Cardiac muscle cell (in vitro differentiated cells and primary cell): ENCODE data around the gene MAN2B2. TPM values are rescaled to one million over a fixed set of nuclear protein-coding genes. Genes with fewer than 3 reads are reported as not detected.

ENCODE experiments used
- DNase-seq, 2 donors: peaks; one replicate each; pipeline versions ENCODE4 v3.0.0 to v3.0.0-alpha.2; 2010 to 2017; ENCODE audit warnings: low read depth in 1 of 2, low spot score in 1 of 2
- H3K27ac ChIP-seq: fragments of 200-600 bp; sonication (generic); 2 replicates; pipeline ENCODE4 v1.5.1; 2016
- H3K27me3 ChIP-seq: fragments of 200-600 bp; sonication (generic); 2 replicates; pipeline ENCODE4 v1.6.0; 2016; ENCODE audit warnings: control low read depth
- H3K36me3 ChIP-seq: fragments of 200-600 bp; sonication (generic); 2 replicates; pipeline ENCODE4 v1.5.1; 2016; ENCODE audit warnings: control low read depth
- H3K4me1 ChIP-seq: fragments of 200-600 bp; sonication (generic); 2 replicates; pipeline ENCODE4 v1.8.1; 2017; ENCODE audit warnings: low read depth, mild to moderate bottlenecking, mixed run types
- H3K4me3 ChIP-seq: fragments of 200-600 bp; sonication (generic); 2 replicates; pipeline ENCODE4 v1.5.1; 2016; ENCODE audit warnings: mild to moderate bottlenecking
- H3K9me3 ChIP-seq: fragments of 200-600 bp; sonication (generic); 2 replicates; pipeline ENCODE4 v1.5.1; 2017; ENCODE audit warnings: low read depth, mild to moderate bottlenecking, control low read depth
- polyA plus RNA-seq: library from polyadenylated mRNA; unstranded; fragments of >200 nt; fragmentation: Nextera tagmentation; extraction: Ambion mirVana; gene quantifications from 2 replicates; pipeline ENCODE4 v1.2.1, GENCODE V29; 2016
- total RNA-seq: library from RNA; depleted of rRNA; stranded (reverse); fragments of >200 nt; gene quantifications from 2 replicates; pipeline ENCODE4 v1.2.3, GENCODE V29; 2016
- TF ChIP-seq, protein P1 (sequence below): IDR thresholded peaks from 2 replicates; pipeline ENCODE4 v1.5.1; 2012; ENCODE audit warnings: low read depth, mild to moderate bottlenecking, low read length

The MAN2B2 gene
- total and polyA plus RNA-seq, 2 experiments from 2014 or later: 5.4 to 8.2 TPM

DNA sequence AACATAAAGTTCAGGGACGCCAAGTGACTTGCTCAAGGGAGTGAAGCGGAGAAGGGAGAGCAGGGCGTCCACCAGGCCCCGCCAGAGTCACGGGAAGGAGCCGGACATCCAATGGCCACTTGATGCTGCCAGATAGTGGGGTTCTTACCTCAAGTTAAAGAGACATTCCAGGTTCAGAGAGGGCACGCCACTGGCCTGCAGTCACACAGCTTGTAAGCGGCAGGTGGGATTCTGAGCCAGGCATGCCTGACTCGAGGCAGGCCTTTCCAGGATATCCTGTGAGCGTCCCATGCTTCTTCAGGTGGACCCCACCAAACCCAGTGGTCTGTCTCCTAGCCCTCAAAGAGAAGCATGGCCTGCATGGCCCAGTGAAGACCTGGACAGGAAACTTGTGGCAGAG lies 2.4 kb downstream of the MAN2B2 start:
- DNase-seq: no peak
- TF ChIP-seq, protein P1, sequence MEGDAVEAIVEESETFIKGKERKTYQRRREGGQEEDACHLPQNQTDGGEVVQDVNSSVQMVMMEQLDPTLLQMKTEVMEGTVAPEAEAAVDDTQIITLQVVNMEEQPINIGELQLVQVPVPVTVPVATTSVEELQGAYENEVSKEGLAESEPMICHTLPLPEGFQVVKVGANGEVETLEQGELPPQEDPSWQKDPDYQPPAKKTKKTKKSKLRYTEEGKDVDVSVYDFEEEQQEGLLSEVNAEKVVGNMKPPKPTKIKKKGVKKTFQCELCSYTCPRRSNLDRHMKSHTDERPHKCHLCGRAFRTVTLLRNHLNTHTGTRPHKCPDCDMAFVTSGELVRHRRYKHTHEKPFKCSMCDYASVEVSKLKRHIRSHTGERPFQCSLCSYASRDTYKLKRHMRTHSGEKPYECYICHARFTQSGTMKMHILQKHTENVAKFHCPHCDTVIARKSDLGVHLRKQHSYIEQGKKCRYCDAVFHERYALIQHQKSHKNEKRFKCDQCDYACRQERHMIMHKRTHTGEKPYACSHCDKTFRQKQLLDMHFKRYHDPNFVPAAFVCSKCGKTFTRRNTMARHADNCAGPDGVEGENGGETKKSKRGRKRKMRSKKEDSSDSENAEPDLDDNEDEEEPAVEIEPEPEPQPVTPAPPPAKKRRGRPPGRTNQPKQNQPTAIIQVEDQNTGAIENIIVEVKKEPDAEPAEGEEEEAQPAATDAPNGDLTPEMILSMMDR: no peak
- Histone ChIP-seq H3K36me3 (peaks cover 6% of the 10 kb centered on the region), H3K9me3 (no peaks in the 10 kb centered on the region), H3K4me1 (no peaks in the 10 kb centered on the region), H3K27me3 (no peaks in the 10 kb centered on the region), H3K4me3 (no peak overlapping the region), H3K27ac (no peak overlapping the region)

DNA sequence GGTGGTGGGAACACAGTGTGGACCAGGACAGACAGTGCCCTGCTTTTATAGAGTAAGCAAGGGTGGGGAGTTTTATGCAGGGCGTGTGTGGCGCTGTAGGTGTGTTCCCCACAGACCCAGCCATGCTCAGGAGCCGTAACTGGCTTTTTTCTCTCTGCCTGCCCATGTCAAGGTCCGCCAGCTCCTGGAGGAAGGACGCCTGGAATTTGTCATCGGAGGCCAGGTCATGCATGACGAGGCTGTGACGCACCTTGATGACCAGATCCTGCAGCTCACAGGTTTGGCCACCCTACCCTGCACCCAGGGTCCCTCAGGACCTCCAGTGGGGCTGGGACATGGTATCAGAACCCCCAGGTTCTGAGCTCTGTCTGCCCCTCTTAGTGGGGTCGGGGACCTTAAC lies 3.2 kb downstream of the MAN2B2 start:
- Histone ChIP-seq H3K4me1 (no peaks in the 10 kb centered on the region), H3K4me3 (no peak overlapping the region), H3K27me3 (no peaks in the 10 kb centered on the region), H3K9me3 (no peaks in the 10 kb centered on the region), H3K36me3 (peaks cover 6% of the 10 kb centered on the region), H3K27ac (no peak overlapping the region)
- TF ChIP-seq, protein P1: no peak
- no peak for DNase-seq

DNA sequence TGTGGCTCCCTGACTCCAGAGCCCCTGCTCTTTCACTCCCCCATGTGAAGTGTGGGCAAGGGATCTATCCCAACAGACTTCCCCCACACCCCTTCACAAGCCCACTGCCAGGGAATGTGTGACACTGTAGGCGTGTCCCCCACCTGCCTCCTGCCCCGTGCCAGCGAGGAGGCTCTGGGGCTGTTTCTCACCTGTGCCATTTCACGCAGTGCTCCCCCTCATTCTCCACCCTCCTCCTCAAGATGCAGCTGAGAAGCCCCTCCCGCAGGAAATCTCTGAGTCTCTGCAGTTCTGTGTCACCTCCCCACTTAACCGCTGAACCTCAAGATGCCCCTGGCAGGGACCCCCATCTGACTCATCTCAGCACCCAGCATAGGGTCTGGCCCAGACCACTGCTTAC lies 5.4 kb downstream of the MAN2B2 start:
- TF ChIP-seq, protein P1: no peak
- Histone ChIP-seq H3K4me1 (no peaks in the 10 kb centered on the region), H3K27me3 (no peaks in the 10 kb centered on the region), H3K9me3 (no peaks in the 10 kb centered on the region), H3K36me3 (peaks cover 6% of the 10 kb centered on the region), H3K4me3 (no peak overlapping the region), H3K27ac (no peak overlapping the region)
- DNase-seq: no peak

DNA sequence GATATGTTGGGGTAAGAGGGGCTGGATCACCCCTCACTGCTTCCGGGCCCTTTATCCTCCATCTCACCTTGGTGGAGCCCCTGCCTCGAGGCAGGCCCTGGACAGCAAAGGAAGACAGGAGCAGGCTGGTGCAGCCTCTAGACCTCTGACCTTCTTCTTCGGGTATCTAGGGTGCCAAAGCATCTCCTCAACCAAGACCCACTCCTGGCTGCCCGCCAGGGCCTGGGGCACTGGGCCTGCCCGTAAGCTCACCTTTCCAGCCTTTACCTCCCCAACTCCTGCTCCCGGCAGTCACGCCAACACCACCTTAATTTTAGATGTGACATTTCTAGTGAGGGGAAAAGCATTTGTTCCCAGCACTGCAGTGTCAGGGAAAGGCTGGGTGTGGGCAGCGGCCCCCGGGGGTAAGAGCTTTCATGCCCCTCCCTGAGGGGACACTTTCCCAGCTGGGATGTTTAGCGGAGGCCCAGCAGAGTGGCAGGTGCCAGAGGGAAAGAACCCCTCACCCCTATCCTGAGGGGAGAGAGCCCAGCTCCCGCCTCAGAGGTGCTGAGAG lies 6.7 kb downstream of the MAN2B2 start:
- Histone ChIP-seq H3K9me3 (no peaks in the 10 kb centered on the region), H3K4me1 (no peaks in the 10 kb centered on the region)
- DNase-seq: no peak

DNA sequence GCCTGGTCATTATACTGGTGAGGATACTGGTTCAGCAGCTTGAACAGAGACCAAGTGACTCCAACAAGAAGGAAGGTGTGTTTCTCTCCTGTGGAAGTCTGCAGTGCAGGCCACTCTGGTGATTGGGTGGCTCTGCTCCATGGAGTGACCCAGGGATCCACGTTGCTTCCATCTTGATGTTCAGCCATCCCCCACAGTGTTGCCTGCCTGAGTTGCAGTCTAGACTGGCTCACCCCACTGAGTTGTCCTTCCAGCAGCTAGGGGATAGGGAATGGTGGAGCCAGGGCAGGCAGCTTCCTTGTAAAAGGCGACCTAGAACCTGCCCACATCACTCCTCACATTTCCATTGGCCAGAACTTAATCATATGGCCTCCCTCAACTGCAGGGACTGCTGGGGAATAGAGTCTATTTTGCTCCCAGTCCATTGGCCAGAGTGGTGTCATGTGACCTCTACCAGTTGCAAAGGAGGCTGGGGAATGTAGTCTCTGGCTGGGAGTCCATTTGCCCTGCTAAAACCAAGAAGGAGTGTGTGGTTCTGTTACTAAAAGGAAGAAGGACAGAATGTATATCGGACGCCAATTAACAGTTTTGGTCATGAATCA lies 8.0 kb downstream of the MAN2B2 start:
- DNase-seq: peak in 1 of 2 donors; percentile 33

More for the DNA sequence above, 6.7 kb downstream of the MAN2B2 start:
- no peak overlapping the region for H3K4me3 ChIP-seq
- no peaks in the 10 kb centered on the region for H3K27me3 ChIP-seq
- TF ChIP-seq, protein P1: no peak
- H3K27ac ChIP-seq: no peak overlapping the region
- peaks cover 6% of the 10 kb centered on the region for H3K36me3 ChIP-seq

More for the DNA sequence above, 8.0 kb downstream of the MAN2B2 start:
- Histone ChIP-seq H3K27ac (no peak overlapping the region), H3K27me3 (no peaks in the 10 kb centered on the region), H3K9me3 (no peaks in the 10 kb centered on the region), H3K4me3 (no peak overlapping the region), H3K36me3 (peaks cover 6% of the 10 kb centered on the region), H3K4me1 (no peaks in the 10 kb centered on the region)
- TF ChIP-seq, protein P1: no peak
